ENCODE measurements around the gene NAALADL2.

GRCh38 chr3:175118382-175118941, 259.3 kb downstream of the NAALADL2 start:
- TF ChIP-seq CTCF (IDR thresholded peaks at IDR 0.05) (no peak), POLR2A (IDR thresholded peaks at IDR 0.05; ENCODE audit: low read depth) (no peak), POLR2AphosphoS5 (IDR thresholded peaks at IDR 0.05) (no peak), EP300 (IDR thresholded peaks at IDR 0.05) (no peak)
